Neural cell (in vitro differentiated cells): ENCODE results near the gene SPATA7. TPM values are rescaled to one million over a fixed set of nuclear protein-coding genes. Genes with fewer than 3 reads are reported as not detected.

Experiments used
- H2AFZ ChIP-seq: fragments of 200-600, 300-800 bp; sonication (generic), shearing (Covaris generic); 2 replicates; pipeline ENCODE4 v1.6.0; 2014; ENCODE audit warnings: low read depth, mild to moderate bottlenecking, antibody characterized with exemption, low read length, moderate library complexity
- H3F3A ChIP-seq: fragments of 200-600 bp; shearing (Covaris generic); 2 replicates; pipeline ENCODE4 v1.6.1; 2016; ENCODE audit warnings: mild to moderate bottlenecking, moderate library complexity, mixed read lengths, antibody characterized with exemption, low read length; ENCODE audit not compliant: insufficient read depth, poor library complexity, severe bottlenecking
- H3K27ac ChIP-seq: fragments of 200-600, 300-800 bp; sonication (generic), shearing (Covaris generic); 2 replicates; pipeline ENCODE4 v1.5.1; 2014; ENCODE audit warnings: mild to moderate bottlenecking, low read length, moderate library complexity
- H3K27me3 ChIP-seq: fragments of 300-800, 200-600 bp; sonication (generic), shearing (Covaris generic); 2 replicates; pipeline ENCODE4 v1.6.0; 2014; ENCODE audit warnings: mild to moderate bottlenecking, low read depth, low read length, moderate library complexity; ENCODE audit not compliant: insufficient read depth
- H3K36me3 ChIP-seq: fragments of 300-800, 200-600 bp; sonication (generic), shearing (Covaris generic); 2 replicates; pipeline ENCODE4 v1.5.1; 2014; ENCODE audit warnings: mild to moderate bottlenecking, antibody characterized with exemption, low read length, moderate library complexity; ENCODE audit not compliant: insufficient read depth
- H3K4me2 ChIP-seq: fragments of 300-800, 200-600 bp; sonication (generic), shearing (Covaris generic); 2 replicates; pipeline ENCODE4 v1.6.0; 2014; ENCODE audit warnings: mild to moderate bottlenecking, low read length
- H3K4me3 ChIP-seq: fragments of 300-800, 200-600 bp; sonication (generic), shearing (Covaris generic); 2 replicates; pipeline ENCODE4 v1.5.1; 2014; ENCODE audit warnings: mild to moderate bottlenecking, low read length, moderate library complexity
- H3K79me2 ChIP-seq: fragments of 200-600 bp; shearing (Covaris generic); replicated peaks from 2 replicates; pipeline ENCODE4 v1.6.0; 2014; ENCODE audit warnings: mild to moderate bottlenecking, low read length, moderate library complexity; ENCODE audit not compliant: insufficient read depth
- H3K9ac ChIP-seq: fragments of 300-800, 200-600 bp; sonication (generic), shearing (Covaris generic); 2 replicates; pipeline ENCODE4 v1.6.1; 2016; ENCODE audit warnings: mild to moderate bottlenecking, low read length, mixed read lengths
- H3K9me2 ChIP-seq: fragments of 200-600 bp; shearing (Covaris generic); 2 replicates; pipeline ENCODE4 v1.6.1; 2016; ENCODE audit warnings: mild to moderate bottlenecking, low read length, mixed read lengths; ENCODE audit not compliant: insufficient read depth
- H3K9me3 ChIP-seq: fragments of 200-600, 300-800 bp; sonication (generic), shearing (Covaris generic); 2 replicates; pipeline ENCODE4 v1.6.1; 2016; ENCODE audit warnings: mild to moderate bottlenecking, mixed run types, low read length, moderate library complexity, mixed read lengths
- H4K20me1 ChIP-seq: fragments of 200-600 bp; shearing (Covaris generic); 2 replicates; pipeline ENCODE4 v1.6.1; 2016; ENCODE audit warnings: mild to moderate bottlenecking, mixed run types; ENCODE audit not compliant: insufficient read depth
- EP300 ChIP-seq: fragments of 450-650 bp; conservative IDR thresholded peaks from 2 replicates; pipeline ENCODE4 v1.6.1; 2014; ENCODE audit warnings: antibody characterized with exemption, mild to moderate bottlenecking, moderate library complexity; ENCODE audit not compliant: poor library complexity, severe bottlenecking
- EZH2 ChIP-seq: fragments of 200-600, 300-800 bp; shearing (Covaris generic), sonication (generic); IDR thresholded peaks from 2 replicates; pipeline ENCODE4 v1.6.1; 2014; ENCODE audit warnings: antibody characterized with exemption, low read length, borderline replicate concordance, mild to moderate bottlenecking; ENCODE audit not compliant: insufficient read depth, poor library complexity, severe bottlenecking
- MXI1 ChIP-seq: fragments of 450-650 bp; conservative IDR thresholded peaks from 2 replicates; pipeline ENCODE4 v1.6.1; 2014; ENCODE audit warnings: antibody characterized with exemption, mild to moderate bottlenecking; ENCODE audit not compliant: poor library complexity, severe bottlenecking
- POLR2AphosphoS5 ChIP-seq: IDR thresholded peaks from 2 replicates; pipeline ENCODE4 v1.6.1; 2012
- RAD21 ChIP-seq: fragments of 450-650 bp; conservative IDR thresholded peaks from 2 replicates; pipeline ENCODE4 v1.6.1; 2014; ENCODE audit warnings: antibody characterized with exemption, mild to moderate bottlenecking, moderate library complexity
- SMC3 ChIP-seq: fragments of 450-650 bp; conservative IDR thresholded peaks from 2 replicates; pipeline ENCODE4 v1.6.1; 2014; ENCODE audit warnings: antibody characterized with exemption, mild to moderate bottlenecking, moderate library complexity; ENCODE audit not compliant: poor library complexity
- TAF1 ChIP-seq: IDR thresholded peaks from 2 replicates; pipeline ENCODE4 v1.6.1; 2012; ENCODE audit warnings: low read depth
- polyA plus RNA-seq: library from polyadenylated mRNA; depleted of rRNA; stranded (reverse); fragments of >200 nt; gene quantifications from 2 replicates; pipeline ENCODE4 v1.2.3, GENCODE V29; 2014
- TF ChIP-seq, protein P1 (sequence below): fragments of 450-650 bp; IDR thresholded peaks from 2 replicates; pipeline ENCODE4 v1.5.1; 2014; ENCODE audit warnings: antibody characterized with exemption, mild to moderate bottlenecking, moderate library complexity; ENCODE audit not compliant: poor library complexity, severe bottlenecking
- TF ChIP-seq, protein P2 (sequence below): IDR thresholded peaks from 2 replicates; pipeline ENCODE4 v1.6.1; 2012; ENCODE audit warnings: borderline replicate concordance

SPATA7 gene
- polyA plus RNA-seq, 1 donor from 2014 or later: 31.4 TPM

DNA sequence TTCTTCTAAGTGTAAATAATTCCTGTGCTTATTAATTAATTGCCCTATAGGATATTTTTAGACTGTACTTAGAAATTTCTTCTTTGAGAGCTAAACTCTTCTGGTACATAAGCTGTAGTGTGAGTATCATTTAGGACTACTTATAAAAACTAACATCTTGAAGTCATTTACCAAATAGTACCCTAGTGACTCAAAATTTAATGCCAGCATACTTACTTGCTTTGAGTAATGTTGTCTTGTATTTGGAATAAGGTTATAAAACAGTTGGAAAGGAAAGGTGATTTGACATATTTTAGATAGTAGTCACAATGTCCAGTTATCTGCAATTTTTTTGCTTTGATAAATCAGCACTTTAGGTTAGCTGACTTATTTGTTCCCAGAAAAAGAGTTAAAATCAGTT is 39.1 kb downstream of the SPATA7 start:
- H3K4me3 ChIP-seq: no peak overlapping the region
- no peak overlapping the region for H3K9ac ChIP-seq
- no peaks in the 10 kb centered on the region for H4K20me1 ChIP-seq
- TF ChIP-seq SMC3: no peak
- TF ChIP-seq MXI1: no peak
- TF ChIP-seq POLR2AphosphoS5: no peak
- TF ChIP-seq, protein P1, sequence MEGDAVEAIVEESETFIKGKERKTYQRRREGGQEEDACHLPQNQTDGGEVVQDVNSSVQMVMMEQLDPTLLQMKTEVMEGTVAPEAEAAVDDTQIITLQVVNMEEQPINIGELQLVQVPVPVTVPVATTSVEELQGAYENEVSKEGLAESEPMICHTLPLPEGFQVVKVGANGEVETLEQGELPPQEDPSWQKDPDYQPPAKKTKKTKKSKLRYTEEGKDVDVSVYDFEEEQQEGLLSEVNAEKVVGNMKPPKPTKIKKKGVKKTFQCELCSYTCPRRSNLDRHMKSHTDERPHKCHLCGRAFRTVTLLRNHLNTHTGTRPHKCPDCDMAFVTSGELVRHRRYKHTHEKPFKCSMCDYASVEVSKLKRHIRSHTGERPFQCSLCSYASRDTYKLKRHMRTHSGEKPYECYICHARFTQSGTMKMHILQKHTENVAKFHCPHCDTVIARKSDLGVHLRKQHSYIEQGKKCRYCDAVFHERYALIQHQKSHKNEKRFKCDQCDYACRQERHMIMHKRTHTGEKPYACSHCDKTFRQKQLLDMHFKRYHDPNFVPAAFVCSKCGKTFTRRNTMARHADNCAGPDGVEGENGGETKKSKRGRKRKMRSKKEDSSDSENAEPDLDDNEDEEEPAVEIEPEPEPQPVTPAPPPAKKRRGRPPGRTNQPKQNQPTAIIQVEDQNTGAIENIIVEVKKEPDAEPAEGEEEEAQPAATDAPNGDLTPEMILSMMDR: no peak
- TF ChIP-seq, protein P2, sequence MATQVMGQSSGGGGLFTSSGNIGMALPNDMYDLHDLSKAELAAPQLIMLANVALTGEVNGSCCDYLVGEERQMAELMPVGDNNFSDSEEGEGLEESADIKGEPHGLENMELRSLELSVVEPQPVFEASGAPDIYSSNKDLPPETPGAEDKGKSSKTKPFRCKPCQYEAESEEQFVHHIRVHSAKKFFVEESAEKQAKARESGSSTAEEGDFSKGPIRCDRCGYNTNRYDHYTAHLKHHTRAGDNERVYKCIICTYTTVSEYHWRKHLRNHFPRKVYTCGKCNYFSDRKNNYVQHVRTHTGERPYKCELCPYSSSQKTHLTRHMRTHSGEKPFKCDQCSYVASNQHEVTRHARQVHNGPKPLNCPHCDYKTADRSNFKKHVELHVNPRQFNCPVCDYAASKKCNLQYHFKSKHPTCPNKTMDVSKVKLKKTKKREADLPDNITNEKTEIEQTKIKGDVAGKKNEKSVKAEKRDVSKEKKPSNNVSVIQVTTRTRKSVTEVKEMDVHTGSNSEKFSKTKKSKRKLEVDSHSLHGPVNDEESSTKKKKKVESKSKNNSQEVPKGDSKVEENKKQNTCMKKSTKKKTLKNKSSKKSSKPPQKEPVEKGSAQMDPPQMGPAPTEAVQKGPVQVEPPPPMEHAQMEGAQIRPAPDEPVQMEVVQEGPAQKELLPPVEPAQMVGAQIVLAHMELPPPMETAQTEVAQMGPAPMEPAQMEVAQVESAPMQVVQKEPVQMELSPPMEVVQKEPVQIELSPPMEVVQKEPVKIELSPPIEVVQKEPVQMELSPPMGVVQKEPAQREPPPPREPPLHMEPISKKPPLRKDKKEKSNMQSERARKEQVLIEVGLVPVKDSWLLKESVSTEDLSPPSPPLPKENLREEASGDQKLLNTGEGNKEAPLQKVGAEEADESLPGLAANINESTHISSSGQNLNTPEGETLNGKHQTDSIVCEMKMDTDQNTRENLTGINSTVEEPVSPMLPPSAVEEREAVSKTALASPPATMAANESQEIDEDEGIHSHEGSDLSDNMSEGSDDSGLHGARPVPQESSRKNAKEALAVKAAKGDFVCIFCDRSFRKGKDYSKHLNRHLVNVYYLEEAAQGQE: no peak
- TF ChIP-seq TAF1: no peak
- no peak for TF ChIP-seq RAD21
- no peak for TF ChIP-seq EZH2
- no peak for TF ChIP-seq EP300
- H3K36me3 ChIP-seq: peaks cover 15% of the 10 kb centered on the region
- no peaks in the 10 kb centered on the region for H3K9me3 ChIP-seq
- no peaks in the 10 kb centered on the region for H3K27me3 ChIP-seq
- H2AFZ ChIP-seq: no peak overlapping the region
- no peaks in the 10 kb centered on the region for H3K9me2 ChIP-seq
- no peaks in the 10 kb centered on the region for H3F3A ChIP-seq
- no peak overlapping the region for H3K27ac ChIP-seq
- no peaks in the 10 kb centered on the region for H3K79me2 ChIP-seq
- no peak overlapping the region for H3K4me2 ChIP-seq

DNA sequence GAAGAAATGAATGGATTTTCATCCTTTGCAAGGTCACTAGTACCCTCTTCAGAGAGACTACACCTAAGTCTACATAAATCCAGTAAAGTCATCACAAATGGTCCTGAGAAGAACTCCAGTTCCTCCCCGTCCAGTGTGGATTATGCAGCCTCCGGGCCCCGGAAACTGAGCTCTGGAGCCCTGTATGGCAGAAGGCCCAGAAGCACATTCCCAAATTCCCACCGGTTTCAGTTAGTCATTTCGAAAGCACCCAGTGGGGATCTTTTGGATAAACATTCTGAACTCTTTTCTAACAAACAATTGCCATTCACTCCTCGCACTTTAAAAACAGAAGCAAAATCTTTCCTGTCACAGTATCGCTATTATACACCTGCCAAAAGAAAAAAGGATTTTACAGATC is 40.8 kb downstream of the SPATA7 start:
- no peaks in the 10 kb centered on the region for H3F3A ChIP-seq
- H3K9me2 ChIP-seq: no peaks in the 10 kb centered on the region
- no peak overlapping the region for H3K27ac ChIP-seq
- H3K4me3 ChIP-seq: no peak overlapping the region
- no peaks in the 10 kb centered on the region for H3K27me3 ChIP-seq
- TF ChIP-seq TAF1: no peak
- no peak for TF ChIP-seq POLR2AphosphoS5
- no peak for TF ChIP-seq RAD21
- no peak for TF ChIP-seq MXI1
- no peak for TF ChIP-seq EP300
- H2AFZ ChIP-seq: no peak overlapping the region
- H3K36me3 ChIP-seq: peaks cover 11% of the 10 kb centered on the region
- no peaks in the 10 kb centered on the region for H3K9me3 ChIP-seq
- H3K4me2 ChIP-seq: no peak overlapping the region
- H4K20me1 ChIP-seq: no peaks in the 10 kb centered on the region
- H3K9ac ChIP-seq: no peak overlapping the region
- no peaks in the 10 kb centered on the region for H3K79me2 ChIP-seq

DNA sequence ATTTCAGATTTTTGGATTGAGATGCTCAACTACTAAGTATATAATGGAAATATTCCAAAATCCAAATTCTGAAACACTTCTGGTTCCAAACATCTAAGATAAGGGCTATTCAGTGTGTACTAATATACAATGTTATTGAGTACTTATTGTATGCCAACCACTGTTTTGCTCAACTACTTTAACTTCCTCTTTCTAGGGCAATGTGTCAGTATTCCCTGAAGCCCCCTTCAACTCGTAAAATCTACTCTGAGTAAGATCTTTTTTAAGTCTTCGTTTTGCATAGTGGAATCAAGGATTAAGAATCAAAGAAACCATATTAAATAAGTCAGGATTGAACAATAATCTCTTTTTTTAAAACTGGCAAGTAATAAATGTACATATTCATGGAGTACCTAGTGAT is 45.5 kb downstream of the SPATA7 start:
- no peaks in the 10 kb centered on the region for H3F3A ChIP-seq
- no peak overlapping the region for H3K27ac ChIP-seq
- TF ChIP-seq EP300 (no peak), MXI1 (no peak), RAD21 (no peak), SMC3 (no peak), EZH2 (no peak), TAF1 (no peak), POLR2AphosphoS5 (no peak)
- TF ChIP-seq, protein P1: no peak
- TF ChIP-seq, protein P2: no peak
- H3K9me3 ChIP-seq: no peaks in the 10 kb centered on the region
- H3K79me2 ChIP-seq: no peaks in the 10 kb centered on the region
- H4K20me1 ChIP-seq: no peaks in the 10 kb centered on the region
- H3K4me3 ChIP-seq: no peak overlapping the region
- no peaks in the 10 kb centered on the region for H3K9me2 ChIP-seq
- no peak overlapping the region for H3K9ac ChIP-seq
- no peak overlapping the region for H2AFZ ChIP-seq
- H3K36me3 ChIP-seq: peaks cover 23% of the 10 kb centered on the region
- no peak overlapping the region for H3K4me2 ChIP-seq
- no peaks in the 10 kb centered on the region for H3K27me3 ChIP-seq
